GM19023 (cell line): ENCODE data around the gene NOL6.
"Not testable (repeated sequence)": the region's sequence is repeated elsewhere in the genome, so short reads cannot be mapped to it uniquely, and the experiment has no call there.

Experiments used
- ATAC-seq: cut with Tn5 transposase; IDR thresholded peaks from one replicate; pipeline ENCODE4 v1.9.1; 2021; ENCODE audit warnings: mild to moderate bottlenecking, moderate library complexity; ENCODE audit not compliant: unreplicated experiment

Gene NOL6

GRCh38 chr9:33473643-33474352 lies at the start of gene NOL6:
Gene NOL6 (minus strand): TSS chr9:33473924. CDS start chr9:33473842, 82 bp downstream.
- ATAC-seq: peak; percentile 100

GRCh38 chr9:33521861-33522260 lies 48.1 kb upstream of the NOL6 start:
- ATAC-seq: not testable (repeated sequence)

GRCh38 chr9:33517934-33518577 lies 44.3 kb upstream of the NOL6 start:
- ATAC-seq: not testable (repeated sequence)

- no peak for ATAC-seq
Measured at GRCh38 chr9:33517373-33517772, 43.6 kb upstream of the NOL6 start.

GRCh38 chr9:33516397-33516796 lies 42.7 kb upstream of the NOL6 start:
- ATAC-seq: not testable (repeated sequence)

- not testable (repeated sequence) for ATAC-seq
Measured at GRCh38 chr9:33515342-33515995, 41.7 kb upstream of the NOL6 start.

- not testable (repeated sequence) for ATAC-seq
Measured at GRCh38 chr9:33512535-33512934, 38.8 kb upstream of the NOL6 start.

GRCh38 chr9:33511184-33511517 lies 37.4 kb upstream of the NOL6 start:
- not testable (repeated sequence) for ATAC-seq

GRCh38 chr9:33510262-33511183 lies 36.8 kb upstream of the NOL6 start:
- no peak for ATAC-seq

GRCh38 chr9:33506626-33507370 lies 33.1 kb upstream of the NOL6 start:
- no peak for ATAC-seq

GRCh38 chr9:33498387-33498786 lies 24.7 kb upstream of the NOL6 start:
- ATAC-seq: no peak

GRCh38 chr9:33493819-33494218 lies 20.1 kb upstream of the NOL6 start:
- not testable (repeated sequence) for ATAC-seq

- no peak for ATAC-seq
Measured at GRCh38 chr9:33489066-33489465, 15.3 kb upstream of the NOL6 start.

- ATAC-seq: not testable (repeated sequence)
Measured at GRCh38 chr9:33485312-33485711, 11.6 kb upstream of the NOL6 start.

GRCh38 chr9:33480976-33481375 lies 7.3 kb upstream of the NOL6 start:
- ATAC-seq: no peak

GRCh38 chr9:33480106-33480505 lies 6.4 kb upstream of the NOL6 start:
- no peak for ATAC-seq

GRCh38 chr9:33476503-33476902 lies 2.8 kb upstream of the NOL6 start:
- ATAC-seq: no peak

GRCh38 chr9:33475357-33475756 lies 1.6 kb upstream of the NOL6 start:
- ATAC-seq: no peak

GRCh38 chr9:33472881-33473615 lies 676 bp downstream of the NOL6 start:
- no peak for ATAC-seq
